OCI-LY3 (cell line): ENCODE results near the gene MSMO1.

Source experiments
- CTCF ChIP-seq: fragments of 200-600, 300-600 bp; sonication (generic); IDR thresholded peaks from 2 replicates; pipeline ENCODE4 v1.5.1; 2014; ENCODE audit warnings: antibody characterized with exemption, low read length, low read depth
- EZH2phosphoT487 ChIP-seq: fragments of 200-600 bp; shearing (Covaris generic); IDR thresholded peaks from 2 replicates; pipeline ENCODE4 v1.6.1; 2018; ENCODE audit warnings: antibody characterized with exemption, mixed run types, low read depth

DNA sequence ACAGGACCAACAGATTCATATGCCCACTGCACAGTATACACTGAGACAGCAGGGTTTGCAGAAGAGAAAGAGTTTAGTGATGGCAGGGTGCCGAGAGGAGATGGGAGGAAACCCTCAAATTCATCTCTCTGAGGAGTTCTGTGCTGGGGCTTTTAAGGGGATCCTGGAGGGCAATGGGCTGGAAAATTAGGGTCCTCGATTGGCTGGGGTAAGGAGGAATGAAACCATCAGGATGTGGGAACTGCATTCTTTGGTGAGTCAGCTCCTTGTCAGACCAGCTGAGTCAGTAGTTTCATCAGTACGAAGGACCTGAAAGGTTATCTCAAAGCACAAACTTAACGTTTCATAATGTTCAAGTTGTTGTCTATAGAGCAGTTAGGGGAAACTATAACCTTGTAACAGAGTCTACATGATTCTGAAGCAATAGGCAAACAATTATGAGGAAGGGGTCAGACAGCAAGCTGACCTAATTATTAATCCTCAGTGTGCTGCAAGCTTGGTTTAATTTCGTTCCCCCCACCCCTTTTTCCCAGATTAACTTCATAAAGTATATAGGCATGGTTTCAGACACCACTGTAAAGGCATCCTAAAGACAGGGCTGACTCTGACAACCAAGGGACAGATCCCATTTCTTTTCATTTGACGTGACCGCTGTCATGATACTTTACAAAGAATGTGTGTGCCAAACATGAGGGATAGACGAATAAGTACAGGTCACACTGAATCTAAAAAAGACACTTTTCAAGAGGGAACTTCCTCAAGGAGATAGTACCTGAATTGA, 1.5 kb upstream of the MSMO1 start:
- TF ChIP-seq CTCF: no peak
- no peak for TF ChIP-seq EZH2phosphoT487
